ENCODE results near the gene CCDC43. TPM values are rescaled to one million over a fixed set of nuclear protein-coding genes. Genes with fewer than 3 reads are reported as not detected.
A peak's percentile ranks its signal among the peaks of the same experiment; 100 is the strongest.
"Not testable (repeated sequence)": the region's sequence is repeated elsewhere in the genome, so short reads cannot be mapped to it uniquely, and the experiment has no call there.

CCDC43 gene, protein sequence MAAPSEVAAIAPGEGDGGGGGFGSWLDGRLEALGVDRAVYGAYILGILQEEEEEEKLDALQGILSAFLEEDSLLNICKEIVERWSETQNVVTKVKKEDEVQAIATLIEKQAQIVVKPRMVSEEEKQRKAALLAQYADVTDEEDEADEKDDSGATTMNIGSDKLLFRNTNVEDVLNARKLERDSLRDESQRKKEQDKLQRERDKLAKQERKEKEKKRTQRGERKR
- polyA plus RNA-seq (2013), result 22.4 TPM

DNA sequence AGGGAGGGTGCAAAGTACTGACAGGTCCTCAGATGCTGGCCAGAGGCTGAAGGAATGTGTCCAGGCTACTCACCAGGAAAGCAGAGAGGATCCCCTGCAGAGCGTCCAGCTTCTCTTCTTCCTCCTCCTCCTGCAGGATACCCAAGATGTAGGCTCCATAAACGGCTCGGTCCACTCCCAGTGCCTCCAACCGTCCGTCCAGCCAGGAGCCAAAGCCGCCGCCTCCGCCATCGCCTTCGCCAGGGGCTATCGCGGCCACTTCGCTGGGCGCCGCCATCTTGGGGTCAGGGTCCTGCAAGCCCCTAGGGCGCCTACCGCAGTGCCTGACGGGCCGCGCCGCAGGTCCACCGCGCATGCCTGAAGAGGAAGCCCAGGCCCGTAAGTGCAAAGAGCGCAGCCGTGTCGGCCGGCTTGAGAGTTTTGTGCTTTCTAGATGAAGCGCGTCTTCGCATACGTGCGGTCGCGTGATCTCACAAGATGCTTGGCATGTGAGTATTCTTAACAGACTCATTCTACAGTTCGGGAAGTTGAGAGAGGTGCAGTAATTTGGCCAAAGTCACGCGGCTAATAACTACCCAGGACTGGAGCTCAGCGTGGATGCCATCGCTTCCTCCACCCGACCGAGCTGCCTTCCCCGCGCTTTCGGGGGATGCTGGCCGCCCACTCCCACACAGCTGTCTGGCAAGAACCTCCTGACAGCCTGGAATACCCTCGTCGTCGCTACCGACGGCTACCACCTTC, at the start of gene CCDC43:
Gene CCDC43 (minus strand): TSS at position 300 of the 741 bp plus-strand sequence. CDS start 23 bp downstream, at position 277.
- Histone ChIP-seq H3K9me3 (ENCODE audit: control extremely low read depth in 1 of 5, control insufficient read depth in 4 of 5, insufficient read depth in 2 of 5, low read depth in 1 of 5, low read length in 4 of 5) (no peaks in the 10 kb centered on the region), H3K27ac (ENCODE audit: insufficient read depth in 1 of 2, low read depth in 1 of 2, low read length in 2 of 2, poor library complexity in 1 of 2, severe bottlenecking in 2 of 2) (peak within 1 kb of the TSS; percentile 84 to 94), H3K27me3 (replicated peaks in 2 of 5; ENCODE audit: control insufficient read depth in 4 of 5, insufficient read depth in 5 of 5, low read length in 4 of 5) (no peaks in the 10 kb centered on the region), H3K36me3 (ENCODE audit: control insufficient read depth in 4 of 4, insufficient read depth in 4 of 4, low read length in 3 of 4) (peaks cover 0 to 11% (median 3%) of the 10 kb centered on the region in 4 experiments), H3K4me1 (ENCODE audit: control extremely low read depth in 1 of 4, control insufficient read depth in 4 of 4, insufficient read depth in 4 of 4, low read length in 3 of 4) (peaks cover 10 to 21% (median 16%) of the 10 kb centered on the region in 4 experiments), H3K4me3 (ENCODE audit: control insufficient read depth in 1 of 7, extremely low read depth in 1 of 7, insufficient read depth in 4 of 7, low read depth in 2 of 7, low read length in 6 of 7) (peak within 1 kb of the TSS; percentile 84 to 100 (median 97))
- WGBS (ENCODE audit: insufficient coverage), result under 1% methylated on average over 43 of the region's 51 CpGs
- POLR2A ChIA-PET, result no interaction called here
- CTCF ChIA-PET, result interaction anchor here (1.0 kb wide), 1 partner anchor 143 kb away, joined by 3 read pairs; no protein-coding TSS in a partner anchor
- DNase-seq, result peak; percentile 93 to 96 (median 96)

DNA sequence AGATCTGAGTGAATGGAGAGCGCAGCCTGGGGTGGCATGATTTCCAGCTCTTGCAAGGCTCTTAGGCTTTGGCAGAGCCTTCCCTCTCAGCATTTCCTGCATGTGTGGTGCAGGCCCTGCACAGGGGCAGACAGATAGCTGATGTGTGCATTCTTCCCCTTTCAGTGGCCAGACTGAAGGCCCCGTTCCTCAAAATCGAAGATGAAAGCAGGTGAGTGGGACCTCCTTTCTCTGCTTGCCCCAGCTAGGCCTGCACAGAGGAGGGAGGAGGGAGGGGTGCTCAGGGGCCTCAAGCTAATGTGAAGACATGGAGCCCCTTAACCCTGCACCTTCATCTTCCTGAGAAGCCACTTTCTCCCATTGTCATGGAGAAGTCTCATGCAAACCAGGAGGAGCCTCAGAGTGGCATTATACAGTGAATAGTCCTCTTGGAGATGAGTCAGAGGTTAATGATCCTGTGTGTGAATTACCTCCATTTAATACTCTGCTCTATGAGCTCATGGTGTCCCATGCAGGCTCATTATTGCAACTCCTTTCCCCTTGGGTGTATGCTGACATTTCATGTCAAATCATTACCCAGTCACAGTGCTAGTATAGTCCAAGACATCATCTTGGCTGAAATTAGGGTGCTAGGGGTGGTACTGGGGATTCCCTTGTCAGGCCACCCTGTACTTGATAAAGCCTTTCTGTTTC, 48.8 kb upstream of the CCDC43 start:
- no peak overlapping the region for H3K4me3 ChIP-seq (ENCODE audit: control insufficient read depth in 1 of 7, extremely low read depth in 1 of 7, insufficient read depth in 4 of 7, low read depth in 2 of 7, low read length in 6 of 7)
- H3K36me3 ChIP-seq (ENCODE audit: control insufficient read depth in 4 of 4, insufficient read depth in 4 of 4, low read length in 3 of 4), result peaks cover 0 to 45% (median 20%) of the 10 kb centered on the region in 4 experiments
- no peak overlapping the region for H3K27ac ChIP-seq (ENCODE audit: insufficient read depth in 1 of 2, low read depth in 1 of 2, low read length in 2 of 2, poor library complexity in 1 of 2, severe bottlenecking in 2 of 2)
- ChIA-PET POLR2A (no interaction called here), CTCF (interaction anchor here (0.9 to 1.8 kb wide), 3 partner anchors 8 to 128 kb away, joined by 3 to 4 read pairs (median 3); no protein-coding TSS in a partner anchor)
- DNase-seq, result no peak
- 82% methylated on average over 3 of the region's 3 CpGs for WGBS (ENCODE audit: insufficient coverage)
- H3K27me3 ChIP-seq (replicated peaks in 2 of 5; ENCODE audit: control insufficient read depth in 4 of 5, insufficient read depth in 5 of 5, low read length in 4 of 5), result no peaks in the 10 kb centered on the region
- H3K9me3 ChIP-seq (ENCODE audit: control extremely low read depth in 1 of 5, control insufficient read depth in 4 of 5, insufficient read depth in 2 of 5, low read depth in 1 of 5, low read length in 4 of 5), result no peaks in the 10 kb centered on the region
- no peaks in the 10 kb centered on the region for H3K4me1 ChIP-seq (ENCODE audit: control extremely low read depth in 1 of 4, control insufficient read depth in 4 of 4, insufficient read depth in 4 of 4, low read length in 3 of 4)

DNA sequence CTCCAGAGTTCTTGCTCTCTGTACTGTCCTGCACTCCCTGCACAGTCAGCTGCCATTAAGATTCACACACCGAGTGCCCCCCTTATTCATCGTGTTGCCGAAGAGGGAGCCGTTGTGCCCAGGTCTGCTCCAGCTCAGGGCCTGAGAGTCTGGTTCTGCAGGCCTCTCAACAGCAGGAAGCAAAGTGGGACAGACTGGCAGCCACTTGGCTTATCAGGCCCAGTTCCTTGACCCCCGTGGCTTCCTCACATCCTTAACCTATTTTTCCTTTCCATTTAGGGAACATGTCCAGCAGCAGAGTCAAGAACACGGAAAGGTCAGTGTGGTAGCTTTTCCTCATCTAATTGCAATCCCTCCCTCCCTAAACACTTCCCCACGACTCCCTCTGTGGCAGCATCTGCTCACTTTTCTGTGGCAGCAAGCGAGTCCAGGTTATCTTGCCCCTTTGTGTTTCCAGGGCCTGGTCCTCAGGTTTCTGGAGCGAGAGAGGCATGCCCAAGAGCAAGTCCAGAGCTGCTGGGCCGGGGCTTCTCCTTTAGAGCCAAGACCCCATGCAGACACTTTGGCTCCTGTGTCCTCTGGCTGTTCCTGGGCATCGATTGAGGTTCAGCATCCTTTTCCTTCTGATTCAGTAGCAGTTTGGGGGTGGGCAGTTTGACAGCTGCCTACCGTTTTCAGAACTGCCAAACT, 47.1 kb upstream of the CCDC43 start:
- ChIA-PET CTCF (interaction anchor here (1.0 to 1.8 kb wide), 2 partner anchors 11 to 21 kb away, joined by 3 read pairs; no protein-coding TSS in a partner anchor), POLR2A (no interaction called here)
- H3K4me3 ChIP-seq (ENCODE audit: control insufficient read depth in 1 of 7, extremely low read depth in 1 of 7, insufficient read depth in 4 of 7, low read depth in 2 of 7, low read length in 6 of 7), result no peak overlapping the region
- H3K36me3 ChIP-seq (ENCODE audit: control insufficient read depth in 4 of 4, insufficient read depth in 4 of 4, low read length in 3 of 4), result peaks cover 0 to 52% (median 25%) of the 10 kb centered on the region in 4 experiments
- no peaks in the 10 kb centered on the region for H3K9me3 ChIP-seq (ENCODE audit: control extremely low read depth in 1 of 5, control insufficient read depth in 4 of 5, insufficient read depth in 2 of 5, low read depth in 1 of 5, low read length in 4 of 5)
- no peaks in the 10 kb centered on the region for H3K27me3 ChIP-seq (replicated peaks in 2 of 5; ENCODE audit: control insufficient read depth in 4 of 5, insufficient read depth in 5 of 5, low read length in 4 of 5)
- H3K27ac ChIP-seq (ENCODE audit: insufficient read depth in 1 of 2, low read depth in 1 of 2, low read length in 2 of 2, poor library complexity in 1 of 2, severe bottlenecking in 2 of 2), result no peak overlapping the region
- no peaks in the 10 kb centered on the region for H3K4me1 ChIP-seq (ENCODE audit: control extremely low read depth in 1 of 4, control insufficient read depth in 4 of 4, insufficient read depth in 4 of 4, low read length in 3 of 4)
- no peak for DNase-seq
- WGBS (ENCODE audit: insufficient coverage), result 87% methylated on average over 11 of the region's 12 CpGs

DNA sequence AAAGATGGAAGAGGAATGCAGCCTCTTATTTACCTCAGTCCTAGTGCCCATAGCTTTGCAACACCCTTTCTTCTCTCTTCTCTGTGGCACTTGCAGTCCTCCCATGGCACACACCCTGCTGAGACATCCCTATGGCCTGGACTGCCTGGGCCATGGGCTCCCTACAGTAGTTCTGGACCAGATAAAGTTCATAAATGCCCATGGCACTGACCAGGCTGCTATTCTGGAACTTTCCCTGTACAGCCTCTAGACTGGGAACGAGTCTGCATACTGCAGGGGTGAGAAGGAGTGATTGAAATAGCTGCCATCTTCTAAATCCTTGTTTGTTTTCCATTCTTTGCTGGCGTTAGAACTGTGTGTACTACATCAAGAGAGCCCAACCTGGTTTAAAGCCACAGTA, 44.7 kb upstream of the CCDC43 start:
- 100% methylated on average over 2 of the region's 2 CpGs for WGBS (ENCODE audit: insufficient coverage)
- peaks cover 0 to 63% (median 34%) of the 10 kb centered on the region in 4 experiments for H3K36me3 ChIP-seq (ENCODE audit: control insufficient read depth in 4 of 4, insufficient read depth in 4 of 4, low read length in 3 of 4)
- H3K27me3 ChIP-seq (replicated peaks in 2 of 5; ENCODE audit: control insufficient read depth in 4 of 5, insufficient read depth in 5 of 5, low read length in 4 of 5), result no peaks in the 10 kb centered on the region
- DNase-seq, result no peak
- no peaks in the 10 kb centered on the region for H3K4me1 ChIP-seq (ENCODE audit: control extremely low read depth in 1 of 4, control insufficient read depth in 4 of 4, insufficient read depth in 4 of 4, low read length in 3 of 4)
- ChIA-PET POLR2A (no interaction called here), CTCF (interaction anchor here (0.6 to 1.9 kb wide), 12 partner anchors 9 to 1077 kb away, joined by 3 to 7 read pairs (median 4); no protein-coding TSS in a partner anchor)
- H3K27ac ChIP-seq (ENCODE audit: insufficient read depth in 1 of 2, low read depth in 1 of 2, low read length in 2 of 2, poor library complexity in 1 of 2, severe bottlenecking in 2 of 2), result no peak overlapping the region
- no peak overlapping the region for H3K4me3 ChIP-seq (ENCODE audit: control insufficient read depth in 1 of 7, extremely low read depth in 1 of 7, insufficient read depth in 4 of 7, low read depth in 2 of 7, low read length in 6 of 7)
- no peaks in the 10 kb centered on the region for H3K9me3 ChIP-seq (ENCODE audit: control extremely low read depth in 1 of 5, control insufficient read depth in 4 of 5, insufficient read depth in 2 of 5, low read depth in 1 of 5, low read length in 4 of 5)

DNA sequence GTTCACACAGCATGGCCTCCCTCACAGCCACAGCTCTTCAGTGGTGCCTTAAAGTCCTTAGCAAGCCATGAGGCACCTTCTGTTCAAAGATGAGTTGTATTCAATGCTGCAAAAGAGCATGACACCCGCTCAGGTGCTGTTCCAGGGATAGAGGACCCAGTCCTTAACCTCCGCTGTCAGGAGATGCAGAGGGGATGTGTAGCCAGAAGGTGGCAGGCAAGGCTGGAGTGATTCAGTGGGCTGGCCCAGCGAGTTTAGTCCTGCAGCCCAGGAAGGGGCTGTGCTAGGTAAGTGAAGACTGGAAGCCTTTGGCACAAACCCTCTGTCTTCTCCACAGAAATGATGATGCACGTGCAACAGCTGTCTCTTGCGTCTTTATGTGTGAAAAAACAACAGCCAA, 44.2 kb upstream of the CCDC43 start:
- 77% methylated on average over 4 of the region's 5 CpGs for WGBS (ENCODE audit: insufficient coverage)
- H3K27ac ChIP-seq (ENCODE audit: insufficient read depth in 1 of 2, low read depth in 1 of 2, low read length in 2 of 2, poor library complexity in 1 of 2, severe bottlenecking in 2 of 2), result no peak overlapping the region
- peak; percentile 22 to 50 (median 39) for DNase-seq
- no peaks in the 10 kb centered on the region for H3K9me3 ChIP-seq (ENCODE audit: control extremely low read depth in 1 of 5, control insufficient read depth in 4 of 5, insufficient read depth in 2 of 5, low read depth in 1 of 5, low read length in 4 of 5)
- H3K36me3 ChIP-seq (ENCODE audit: control insufficient read depth in 4 of 4, insufficient read depth in 4 of 4, low read length in 3 of 4), result peaks cover 0 to 60% (median 34%) of the 10 kb centered on the region in 4 experiments
- CTCF ChIA-PET, result interaction anchor here (0.6 to 1.9 kb wide), 13 partner anchors 11 to 1077 kb away, joined by 3 to 7 read pairs (median 4); no protein-coding TSS in a partner anchor
- H3K27me3 ChIP-seq (replicated peaks in 2 of 5; ENCODE audit: control insufficient read depth in 4 of 5, insufficient read depth in 5 of 5, low read length in 4 of 5), result no peaks in the 10 kb centered on the region
- POLR2A ChIA-PET, result no interaction called here
- H3K4me1 ChIP-seq (ENCODE audit: control extremely low read depth in 1 of 4, control insufficient read depth in 4 of 4, insufficient read depth in 4 of 4, low read length in 3 of 4), result no peaks in the 10 kb centered on the region
- H3K4me3 ChIP-seq (ENCODE audit: control insufficient read depth in 1 of 7, extremely low read depth in 1 of 7, insufficient read depth in 4 of 7, low read depth in 2 of 7, low read length in 6 of 7), result no peak overlapping the region

DNA sequence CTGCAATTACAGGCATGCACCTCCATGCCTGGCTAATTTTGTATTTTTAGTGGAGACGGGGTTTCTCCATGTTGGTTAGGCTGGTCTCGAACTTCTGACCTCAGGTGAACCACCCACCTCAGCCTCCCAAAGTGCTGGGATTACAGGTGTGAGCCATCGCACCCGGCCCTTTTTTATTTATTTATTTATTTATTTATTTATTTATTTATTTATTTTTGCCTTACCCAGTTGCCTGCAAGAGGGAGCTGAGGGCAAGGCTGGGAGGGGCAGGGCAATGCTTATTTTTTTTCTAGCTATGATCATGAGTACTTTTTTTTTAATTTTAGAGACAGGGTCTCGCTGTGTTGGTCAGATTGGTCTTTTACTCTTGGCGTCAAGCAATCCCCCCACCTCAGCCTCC, 36.5 kb upstream of the CCDC43 start:
- H3K27ac ChIP-seq (ENCODE audit: insufficient read depth in 1 of 2, low read depth in 1 of 2, low read length in 2 of 2, poor library complexity in 1 of 2, severe bottlenecking in 2 of 2); POLR2A ChIA-PET; H3K4me3 ChIP-seq (ENCODE audit: control insufficient read depth in 1 of 7, extremely low read depth in 1 of 7, insufficient read depth in 4 of 7, low read depth in 2 of 7, low read length in 6 of 7); H3K27me3 ChIP-seq (replicated peaks in 2 of 5; ENCODE audit: control insufficient read depth in 4 of 5, insufficient read depth in 5 of 5, low read length in 4 of 5); DNase-seq; H3K4me1 ChIP-seq (ENCODE audit: control extremely low read depth in 1 of 4, control insufficient read depth in 4 of 4, insufficient read depth in 4 of 4, low read length in 3 of 4); H3K9me3 ChIP-seq (ENCODE audit: control extremely low read depth in 1 of 5, control insufficient read depth in 4 of 5, insufficient read depth in 2 of 5, low read depth in 1 of 5, low read length in 4 of 5): not testable (repeated sequence)
- CTCF ChIA-PET, result interaction anchor here (1.4 kb wide), 1 partner anchor 31 kb away, joined by 3 read pairs; no protein-coding TSS in a partner anchor
- WGBS (ENCODE audit: insufficient coverage), result 100% methylated on average over 2 of the region's 6 CpGs
- H3K36me3 ChIP-seq (ENCODE audit: control insufficient read depth in 4 of 4, insufficient read depth in 4 of 4, low read length in 3 of 4), result peaks cover 0 to 46% (median 31%) of the 10 kb centered on the region in 4 experiments

All from common myeloid progenitor, CD34-positive (primary cell).